NCI-H187 (cell line): Measurements from ENCODE around the gene IFITM10.

Source experiments
- DNase-seq, 2 experiments: peaks; one replicate each; lab custom pipeline; 2025; lab: John Stamatoyannopoulos, UW

IFITM10 gene

GRCh38 chr11:1752907-1753228 is 2.5 kb upstream of the IFITM10 start:
- DNase-seq, result no peak

DNA sequence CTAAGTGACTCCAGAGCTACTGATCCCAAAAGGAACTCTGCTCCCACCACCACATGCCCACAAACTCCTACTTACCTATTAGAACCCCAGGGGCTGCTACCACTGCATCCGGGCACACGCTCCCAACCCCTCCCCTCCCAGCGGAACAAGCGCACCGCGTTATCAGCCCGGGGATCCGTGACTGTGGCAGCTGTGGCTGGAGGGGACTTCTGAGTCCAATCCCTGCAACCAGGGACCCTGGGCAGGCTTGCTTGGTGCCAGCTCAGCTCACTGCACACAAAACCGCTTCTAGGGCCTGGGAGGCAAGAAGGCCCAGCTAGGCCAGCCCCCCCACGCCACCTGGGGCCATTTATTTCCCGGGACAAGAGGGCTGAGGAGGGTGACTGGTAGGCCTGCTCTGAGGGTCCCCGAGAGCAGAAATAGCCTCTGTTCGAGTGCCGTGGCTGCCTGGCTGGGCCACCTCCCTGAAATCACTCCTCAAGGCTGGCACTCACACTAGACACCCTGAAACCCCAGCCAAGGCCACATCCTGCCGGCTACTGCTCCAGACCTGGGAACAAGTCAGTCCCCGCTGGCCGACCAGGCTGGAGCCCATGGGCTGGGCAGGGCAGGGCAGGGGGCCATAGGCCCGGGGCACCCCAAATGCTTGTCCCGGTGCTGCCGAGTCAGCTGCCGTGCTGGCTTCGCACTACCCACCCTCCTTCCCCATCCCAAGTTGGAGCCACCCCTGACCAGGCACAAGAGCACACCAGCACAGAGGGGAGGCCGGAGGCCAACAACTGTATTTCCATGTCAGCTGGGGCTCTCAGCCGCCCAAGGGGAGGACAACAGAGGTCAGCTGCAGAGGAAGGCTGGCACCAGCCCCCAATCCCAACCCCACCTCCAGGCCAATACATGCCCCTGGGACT is 1.9 kb upstream of the IFITM10 start:
- no peak for DNase-seq

- DNase-seq, result no peak
Observed at GRCh38 chr11:1751531-1751921, 1.1 kb upstream of the IFITM10 start.

GRCh38 chr11:1750840-1751530 is 590 bp upstream of the IFITM10 start:
- no peak for DNase-seq

DNA sequence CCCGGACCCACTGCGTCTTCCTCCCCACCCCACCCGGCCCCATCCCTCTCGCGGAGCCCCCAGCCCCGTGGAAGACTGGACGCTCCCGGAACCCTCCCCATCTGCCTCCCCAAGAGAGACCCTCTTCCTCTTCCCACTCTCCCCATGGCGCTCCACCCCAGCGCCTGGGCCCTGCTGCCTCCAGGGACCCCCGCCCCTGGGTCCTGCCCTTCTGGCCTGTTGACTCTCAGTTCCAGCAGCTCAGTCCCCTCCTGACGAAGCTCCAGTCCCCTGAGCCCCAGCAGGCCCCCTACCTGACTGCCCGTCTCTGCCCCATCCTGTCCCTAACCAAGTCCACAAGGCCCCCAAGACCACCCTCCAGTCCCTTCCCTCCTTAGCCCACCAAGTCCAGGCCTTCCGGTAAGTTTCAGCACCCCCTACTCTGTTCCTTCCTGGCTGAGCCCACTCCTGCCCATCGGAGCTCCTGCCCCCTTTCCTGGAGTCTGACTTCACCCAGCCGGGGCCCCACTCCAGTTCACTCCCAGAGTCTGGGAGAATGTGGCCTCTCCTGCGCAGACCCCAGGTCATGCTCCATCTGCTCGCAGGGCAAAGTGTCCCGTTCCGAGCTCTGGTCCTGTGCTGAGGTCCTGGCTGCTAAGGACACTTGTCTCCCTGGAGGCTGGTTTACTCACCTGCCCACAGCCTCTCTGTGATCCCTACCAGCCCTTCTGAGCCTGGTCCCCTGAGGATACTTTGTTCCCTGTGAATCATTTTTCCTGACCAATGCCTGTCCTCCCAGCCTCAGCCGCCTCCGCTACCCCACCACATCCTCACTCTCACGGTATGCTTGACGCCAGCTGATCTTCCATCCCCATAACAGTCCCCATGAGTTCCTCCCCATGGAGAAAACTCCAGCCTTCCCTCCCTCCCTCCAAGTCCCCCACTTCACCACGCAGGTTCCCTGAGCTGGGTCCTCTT is 722 bp downstream of the IFITM10 start:
- DNase-seq, result no peak

- DNase-seq, result no peak
Observed at GRCh38 chr11:1748636-1749394, 1.6 kb downstream of the IFITM10 start.

- DNase-seq, result no peak
Observed at GRCh38 chr11:1747753-1748635, 2.4 kb downstream of the IFITM10 start.

- no peak for DNase-seq
Observed at GRCh38 chr11:1746956-1747752, 3.2 kb downstream of the IFITM10 start.

DNA sequence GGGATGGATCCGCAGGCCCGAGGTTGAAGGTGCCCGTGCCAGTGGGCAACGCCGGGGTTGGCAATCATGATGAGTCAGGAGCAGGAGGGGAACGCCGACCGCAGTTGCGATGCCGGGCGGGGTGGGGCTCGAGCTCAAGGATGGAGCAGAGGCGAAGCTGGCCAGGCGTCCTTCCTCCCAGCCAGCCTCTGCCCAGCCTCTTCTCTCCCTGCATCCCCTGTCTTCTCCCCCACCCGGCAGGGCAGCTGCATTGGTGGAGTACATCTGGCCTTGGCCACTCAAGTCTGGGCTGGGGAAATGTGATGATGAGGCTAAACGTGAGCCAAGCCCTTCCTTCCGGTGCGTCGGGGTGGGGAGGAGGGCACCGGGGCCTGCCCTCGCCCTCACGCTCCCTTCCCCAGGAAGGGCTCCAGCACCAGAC is 3.9 kb downstream of the IFITM10 start:
- no peak for DNase-seq

DNA sequence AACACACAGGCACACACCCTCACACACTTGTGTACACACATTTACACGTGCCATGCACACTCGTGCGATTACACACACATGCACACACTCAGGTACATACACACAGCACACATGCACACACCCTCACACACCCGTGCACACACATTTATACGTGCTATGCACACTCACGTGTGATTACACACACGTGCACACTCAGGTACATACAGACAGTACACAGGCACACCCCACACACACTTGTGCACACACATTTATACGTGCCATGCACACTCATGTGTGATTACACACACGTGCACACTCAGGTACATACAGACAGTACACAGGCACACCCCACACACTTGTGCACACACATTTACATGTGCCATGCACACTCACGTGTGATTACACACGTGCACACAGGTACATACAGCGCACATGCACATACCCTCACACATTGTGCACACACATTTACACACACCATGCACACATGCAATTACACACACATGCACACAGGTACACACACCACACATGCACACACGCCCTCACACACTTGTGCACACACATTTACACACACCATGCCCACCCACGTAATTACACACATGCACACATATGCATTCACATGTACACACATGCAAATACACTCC is 4.6 kb downstream of the IFITM10 start:
- DNase-seq, result no peak

GRCh38 chr11:1744891-1745700 is 5.3 kb downstream of the IFITM10 start:
- DNase-seq, result no peak

- no peak for DNase-seq
Observed at GRCh38 chr11:1744137-1744886, 6.1 kb downstream of the IFITM10 start.

DNA sequence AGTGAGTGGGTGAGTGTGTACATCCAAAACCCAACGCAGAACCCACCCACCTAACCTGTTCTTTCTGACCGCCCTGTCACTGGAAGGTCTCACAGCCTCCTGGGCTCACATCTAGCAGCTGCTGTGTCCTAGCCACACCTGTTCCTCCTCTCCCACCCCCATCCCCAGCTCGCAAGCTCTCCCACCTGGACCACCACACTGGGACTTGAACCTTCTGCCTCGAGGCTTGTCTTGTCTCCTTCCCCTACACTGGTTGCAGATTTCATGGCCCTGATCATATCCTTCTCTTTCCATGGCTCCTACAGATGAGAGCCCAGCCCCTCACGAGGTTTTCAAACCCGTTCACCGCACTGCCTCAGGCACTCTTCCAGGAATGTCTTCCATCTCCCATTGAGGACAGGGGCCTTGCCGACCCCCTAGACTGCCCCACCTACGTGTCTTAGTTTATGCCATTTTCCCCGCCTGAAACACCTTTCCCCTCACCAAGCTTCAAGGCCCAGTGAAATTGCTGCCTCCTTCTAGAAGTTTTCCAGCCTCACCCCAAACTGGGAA is 6.7 kb downstream of the IFITM10 start:
- DNase-seq, result no peak

DNA sequence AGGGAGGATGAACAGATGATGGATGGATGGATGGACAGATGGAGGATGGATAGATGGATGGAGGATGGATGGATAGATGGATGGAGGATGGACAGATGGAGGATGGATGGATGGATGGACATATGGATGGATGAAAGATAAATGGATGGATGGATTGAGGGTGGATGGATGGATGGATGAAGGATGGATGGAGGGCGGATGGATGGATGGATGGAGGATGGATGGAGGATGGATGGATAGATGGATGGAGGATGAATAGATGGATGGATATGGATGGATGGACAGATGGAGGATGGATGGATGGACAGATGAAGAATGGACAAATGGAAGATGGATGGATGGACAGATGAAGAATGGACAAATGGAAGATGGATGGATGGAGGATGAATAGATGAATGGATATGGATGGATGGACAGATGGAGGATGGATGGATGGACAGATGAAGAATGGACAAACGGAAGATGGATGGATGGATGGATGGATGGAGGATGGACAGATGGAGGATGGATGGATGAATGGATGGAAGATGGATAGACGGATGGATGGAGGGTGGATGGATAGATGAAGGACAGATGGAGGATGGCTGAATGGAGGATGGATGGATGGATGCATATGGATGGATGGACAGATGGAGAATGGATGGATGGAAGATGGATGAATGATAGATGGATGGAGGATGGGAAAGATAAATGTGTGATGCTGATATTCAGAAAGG is 7.4 kb downstream of the IFITM10 start:
- DNase-seq, result no peak

GRCh38 chr11:1742371-1742770 is 8.0 kb downstream of the IFITM10 start:
- no peak for DNase-seq

DNA sequence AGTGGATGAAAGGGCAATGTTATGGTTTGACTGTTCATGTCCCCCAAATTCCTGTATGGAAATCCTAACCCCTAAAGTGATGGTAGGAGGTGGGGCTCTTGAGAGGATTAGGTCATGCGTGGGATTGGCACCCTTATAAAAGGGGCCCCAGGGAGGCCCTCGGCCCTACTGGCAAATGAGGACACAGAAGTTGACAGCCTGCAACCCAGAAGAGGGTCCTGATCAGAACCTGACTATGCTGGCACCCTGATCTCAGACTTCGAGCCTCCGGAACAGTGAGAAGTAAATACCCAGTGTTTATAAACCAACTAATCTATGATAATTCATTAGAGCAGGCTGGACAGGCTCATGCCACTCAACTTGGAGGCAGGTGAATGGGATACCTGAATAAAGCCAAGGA is 8.7 kb downstream of the IFITM10 start:
- DNase-seq, result no peak
